HTR-8/SVneo (cell line): Measurements from ENCODE around the gene PPP4R3A.
"Not testable (repeated sequence)": the region's sequence is repeated elsewhere in the genome, so short reads cannot be mapped to it uniquely, and the experiment has no call there.

ENCODE experiments used
- DNase-seq: peaks from one replicate; pipeline ENCODE4 v3.0.0; 2011; ENCODE audit warnings: low spot score, mixed read lengths; ENCODE audit not compliant: insufficient read length
- FAIRE-seq: peaks from 2 replicates; lab custom pipeline; 2011; peaks lifted over from hg19 to GRCh38; lab: Jason Lieb, UNC

Gene PPP4R3A

DNA sequence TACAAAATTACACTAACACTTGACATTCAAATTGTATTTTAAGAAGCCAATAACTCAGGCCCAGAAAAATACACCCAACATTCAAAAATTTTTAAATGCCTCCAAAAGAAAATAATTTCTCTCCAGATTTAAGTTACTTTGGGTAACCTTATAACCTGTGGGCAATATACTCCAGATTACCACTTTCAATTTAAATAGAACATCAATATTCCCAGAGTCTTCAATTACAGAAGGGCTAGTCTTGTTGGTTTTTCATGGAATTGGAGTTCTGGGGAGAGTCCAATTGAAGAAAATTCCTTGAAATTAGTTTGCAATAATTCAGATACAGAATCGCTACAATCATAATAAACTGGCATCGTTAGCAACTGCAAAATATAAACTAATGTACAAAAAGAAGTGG lies 2.0 kb downstream of the PPP4R3A start:
- no peak for DNase-seq
- FAIRE-seq, result no peak

DNA sequence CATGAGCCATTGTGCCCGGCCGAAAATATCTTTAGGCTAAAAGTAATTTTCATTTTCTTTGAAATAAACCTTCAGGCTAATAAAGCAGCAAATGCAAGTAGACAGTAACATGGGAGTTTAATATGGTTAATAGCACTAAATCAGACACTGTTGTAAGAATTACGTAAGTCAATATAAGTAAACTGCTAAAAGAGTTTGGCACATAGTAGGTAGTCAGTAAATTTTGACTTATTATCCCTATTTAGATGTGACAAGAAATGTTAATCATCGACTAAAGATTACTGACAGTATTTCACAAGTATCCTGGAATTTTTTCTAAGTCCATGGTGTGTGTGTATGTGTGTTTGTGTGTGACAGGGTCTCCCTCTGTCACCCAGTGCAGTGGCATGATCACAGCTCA lies 3.9 kb downstream of the PPP4R3A start:
- no peak for FAIRE-seq

DNA sequence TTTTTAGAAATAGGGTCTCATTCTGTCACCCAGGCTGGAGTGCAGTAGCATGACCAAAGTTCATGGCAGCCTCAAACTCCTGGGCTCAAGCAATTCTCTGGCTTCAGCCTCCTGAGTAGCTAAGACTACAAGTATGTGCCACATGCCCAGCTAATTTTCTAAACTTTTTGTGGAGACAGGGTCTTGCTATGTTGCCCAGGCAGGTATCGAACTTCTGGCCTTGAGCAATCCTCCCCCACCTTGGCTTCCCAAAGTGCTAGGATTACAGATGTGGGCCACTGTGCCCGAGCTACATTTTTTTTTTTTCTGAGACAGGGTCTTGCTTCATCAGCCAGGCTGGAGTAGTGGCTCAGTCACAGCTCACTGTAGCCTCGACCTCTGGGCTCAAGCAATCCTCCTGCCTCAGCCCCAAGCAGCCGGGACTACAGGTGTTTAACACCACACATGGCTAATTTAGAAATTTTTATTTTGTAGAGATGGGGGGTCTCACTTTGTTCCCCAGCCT lies 7.1 kb downstream of the PPP4R3A start:
- FAIRE-seq, result no peak
- no peak for DNase-seq

More for the DNA sequence above, 3.9 kb downstream of the PPP4R3A start:
- no peak for DNase-seq

DNA sequence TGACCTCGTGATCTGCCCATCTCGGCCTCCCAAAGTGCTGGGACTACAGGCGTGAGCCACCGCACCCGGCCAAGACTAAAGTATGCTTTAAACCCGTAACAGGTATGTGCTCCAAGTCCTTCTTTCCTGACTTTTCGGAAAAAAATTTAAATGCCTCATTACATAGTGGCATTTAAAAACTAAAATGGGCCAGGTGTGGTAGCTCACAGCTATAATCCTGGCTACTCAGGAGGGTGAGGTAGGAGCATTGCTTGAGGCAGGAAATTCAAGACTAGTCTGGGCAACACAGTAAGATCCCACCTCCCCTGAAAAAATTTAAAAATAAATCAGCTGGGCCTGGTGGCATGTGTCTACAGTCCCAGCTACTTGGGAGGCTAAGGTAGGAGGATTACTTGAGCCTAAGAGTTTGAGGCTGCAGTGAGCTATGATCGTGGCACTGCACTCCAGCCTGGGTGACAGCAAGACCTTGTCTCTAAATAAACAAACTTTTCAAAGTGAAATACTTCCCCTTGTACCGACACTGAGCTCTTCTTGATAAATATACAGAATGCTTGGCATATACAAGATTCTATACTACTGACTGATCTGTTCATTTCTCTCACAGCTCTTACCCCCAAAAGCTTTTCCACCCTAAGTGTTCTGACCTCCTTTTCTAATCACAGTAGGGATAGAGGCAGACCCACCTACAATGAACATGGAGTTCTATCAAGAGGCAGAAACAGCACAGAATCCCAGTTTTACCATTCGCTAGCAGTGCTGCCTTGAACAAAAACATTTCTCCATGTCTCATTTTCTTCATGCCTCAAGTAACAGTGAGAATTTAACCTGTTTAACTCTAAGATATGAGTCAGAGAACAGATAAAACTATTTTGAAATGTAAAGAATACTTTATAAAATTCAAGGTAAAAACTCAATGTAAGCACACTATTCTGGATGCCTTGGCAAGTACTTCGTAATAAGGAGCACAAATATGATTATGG lies 7.9 kb downstream of the PPP4R3A start:
- FAIRE-seq, result no peak
- DNase-seq, result no peak

DNA sequence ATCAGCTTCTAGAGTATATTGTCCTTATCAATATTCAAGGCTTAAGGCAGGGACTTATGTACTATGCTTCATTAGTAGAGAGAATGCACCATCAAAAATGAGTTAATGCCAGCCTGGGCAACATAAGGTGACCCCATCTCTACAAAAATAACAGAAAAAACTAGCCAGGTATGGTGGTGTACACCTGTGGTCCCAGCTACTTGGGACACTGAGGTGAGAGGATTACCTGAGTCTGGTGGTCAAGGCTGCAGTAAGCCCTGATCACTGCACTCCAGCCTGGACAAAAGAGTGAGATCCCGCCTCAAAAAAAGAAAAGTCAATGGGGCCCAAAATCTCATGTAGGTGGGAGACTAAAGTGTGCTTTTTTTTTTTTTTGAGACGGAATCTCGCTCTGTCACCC lies 8.8 kb downstream of the PPP4R3A start:
- no peak for FAIRE-seq
- no peak for DNase-seq

DNA sequence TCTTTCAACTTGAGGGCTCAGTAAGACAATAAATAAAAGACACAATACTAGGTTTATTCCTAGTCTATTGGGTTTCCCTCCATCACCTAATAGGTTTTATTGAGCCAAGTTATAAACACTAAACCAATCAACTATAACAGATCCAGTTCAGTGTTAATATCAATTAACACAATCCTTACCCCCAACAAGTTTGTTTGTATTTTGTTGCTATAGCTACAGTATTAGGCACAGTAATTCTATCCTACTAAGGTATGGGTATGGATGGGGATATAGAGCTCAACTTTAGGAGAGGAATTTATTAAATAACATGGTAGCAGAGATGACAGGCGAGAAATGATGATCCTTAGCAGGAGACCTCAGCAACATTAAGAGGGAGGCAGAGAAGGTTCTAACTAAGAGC lies 13.3 kb downstream of the PPP4R3A start:
- FAIRE-seq, result no peak
- no peak for DNase-seq

DNA sequence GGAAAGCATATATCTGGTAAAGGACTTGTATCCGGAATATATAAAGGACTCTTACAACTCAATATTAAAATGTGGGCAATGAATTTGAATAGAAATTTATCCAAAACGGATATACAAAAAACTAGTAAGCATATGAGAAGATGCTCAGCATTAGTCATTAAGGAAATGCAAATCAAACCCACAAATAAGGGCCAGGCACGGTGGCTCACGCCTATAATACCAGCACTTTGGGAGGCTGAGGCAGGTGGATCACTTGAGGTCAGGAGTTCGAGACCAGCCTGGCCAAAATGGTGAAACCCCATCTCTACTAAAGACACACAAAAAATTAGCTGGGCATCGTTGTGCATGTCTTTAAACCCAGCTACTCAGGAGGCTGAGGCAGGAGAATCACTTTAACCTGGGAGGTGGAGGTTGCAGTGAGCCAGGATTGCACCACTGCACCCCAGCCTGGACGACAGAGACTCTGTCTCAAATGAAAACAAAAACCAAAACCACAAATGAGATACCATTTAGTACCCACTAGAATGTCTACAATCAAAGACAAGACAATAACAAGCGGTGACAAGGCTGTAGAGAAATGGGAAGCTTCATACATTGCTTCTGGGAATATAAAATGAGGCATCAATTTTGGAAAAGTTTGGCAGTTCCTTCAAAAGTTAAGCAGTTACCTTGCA lies 15.6 kb downstream of the PPP4R3A start:
- not testable (repeated sequence) for FAIRE-seq, DNase-seq

DNA sequence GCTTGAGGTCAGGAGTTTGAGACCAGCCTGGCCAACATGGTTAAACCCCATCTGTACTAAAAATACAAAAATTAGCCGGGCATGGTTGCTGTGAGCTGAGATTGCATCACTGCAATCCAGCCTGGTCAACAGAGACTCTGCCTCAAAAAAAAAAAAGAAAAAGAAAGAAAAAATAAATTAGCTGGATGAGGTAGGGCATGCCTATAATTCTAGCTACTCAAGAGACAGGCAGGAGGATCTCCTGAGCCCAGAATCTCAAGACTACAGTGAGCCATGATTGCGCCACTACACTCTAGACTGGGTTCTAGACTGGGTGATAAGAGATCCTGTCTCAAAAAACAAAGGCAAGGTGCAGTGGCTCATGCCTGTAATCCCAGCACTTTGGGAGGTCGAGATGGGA lies 16.9 kb downstream of the PPP4R3A start:
- FAIRE-seq (no peak), DNase-seq (no peak)

DNA sequence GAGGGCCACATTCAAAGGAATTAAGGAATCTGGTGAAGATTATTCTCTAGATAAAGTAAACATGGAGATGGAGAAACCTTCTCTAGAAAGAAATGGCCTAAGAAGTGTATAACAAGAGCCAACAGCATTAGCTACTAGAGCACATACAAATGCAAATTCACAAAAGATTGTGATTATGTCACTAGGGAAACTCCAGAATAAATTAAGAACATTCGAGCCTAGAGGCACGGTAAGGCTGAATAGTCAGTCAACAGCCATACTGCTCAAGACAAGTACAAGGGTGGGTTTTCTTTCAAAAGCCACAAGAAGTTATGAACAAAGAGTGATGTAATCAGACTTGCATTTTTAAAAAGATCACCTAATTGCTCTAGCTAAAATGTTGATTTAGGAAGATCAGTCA lies 25.4 kb downstream of the PPP4R3A start:
- DNase-seq (no peak), FAIRE-seq (no peak)

DNA sequence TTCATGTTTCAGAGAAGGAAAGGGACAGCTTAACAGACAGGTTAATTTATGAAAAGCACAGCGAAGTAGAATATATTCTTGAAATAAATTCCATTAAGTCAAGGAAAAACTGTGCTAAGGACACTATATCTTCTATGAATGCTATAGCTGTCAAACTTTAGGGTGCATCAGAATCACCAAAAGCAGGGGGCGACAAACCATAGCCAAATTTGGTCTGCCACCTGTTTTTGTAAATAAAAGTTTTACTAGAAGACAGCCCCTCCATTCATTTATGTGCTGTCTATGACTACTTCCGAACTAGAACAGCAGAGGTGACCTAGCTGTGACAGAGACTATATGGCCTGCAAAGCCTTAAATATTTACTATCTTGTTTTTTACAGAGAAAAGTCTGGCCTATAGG lies 25.9 kb downstream of the PPP4R3A start:
- FAIRE-seq (no peak), DNase-seq (no peak)

DNA sequence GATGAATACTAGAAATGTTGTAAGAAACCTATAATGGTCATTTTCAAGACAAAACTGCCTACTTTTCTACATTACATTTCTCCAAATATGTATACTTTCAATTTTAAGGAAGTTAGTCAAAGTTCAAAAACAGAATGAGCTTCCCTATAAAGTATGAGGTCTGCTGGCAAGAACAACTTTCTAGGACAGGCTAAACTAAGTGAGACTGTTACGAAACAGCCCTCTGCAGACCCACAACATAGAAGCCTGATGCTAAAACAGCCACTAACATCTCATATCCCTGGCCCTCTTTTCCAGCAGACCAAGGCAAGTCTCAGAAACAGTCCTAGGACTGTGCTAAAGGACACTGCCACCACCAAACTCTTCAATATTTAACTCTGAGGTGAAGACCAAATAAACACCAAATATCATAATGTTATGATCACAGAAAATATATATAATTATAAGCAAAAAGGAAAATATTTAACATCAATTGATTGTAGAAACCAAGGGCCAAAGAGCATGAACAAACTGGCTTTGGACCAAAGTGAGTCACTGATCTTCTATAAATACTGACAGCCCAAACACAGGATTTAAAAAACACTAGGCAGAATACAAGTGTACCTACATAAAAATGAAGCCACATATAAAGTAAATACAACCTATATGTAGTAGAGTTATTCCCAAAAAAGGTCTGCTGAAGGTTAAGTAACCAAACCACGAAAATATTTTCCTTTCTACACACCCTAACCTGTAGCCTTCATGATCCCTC lies 27.7 kb downstream of the PPP4R3A start:
- no peak for DNase-seq

DNA sequence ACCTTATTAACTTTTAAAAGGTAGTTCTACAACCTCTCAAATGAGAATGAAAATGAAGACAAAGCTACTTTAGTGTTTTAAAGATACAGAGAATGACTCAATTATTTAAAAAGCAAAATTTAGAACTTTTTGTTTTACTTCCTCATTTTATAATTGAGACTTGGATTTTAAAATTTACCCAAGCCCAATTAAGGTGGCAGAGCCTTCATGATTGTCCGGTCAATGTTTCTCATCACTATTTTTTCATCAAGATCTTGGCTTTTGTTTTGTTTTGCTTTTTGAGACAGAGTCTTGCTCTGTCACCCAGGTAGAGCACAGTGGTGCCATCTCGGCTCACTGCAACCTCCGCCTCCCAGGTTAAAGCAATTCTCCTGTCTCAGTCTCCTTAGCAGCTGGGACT lies 32.7 kb downstream of the PPP4R3A start:
- FAIRE-seq (no peak), DNase-seq (no peak)

More for the DNA sequence above, 27.7 kb downstream of the PPP4R3A start:
- no peak for FAIRE-seq

DNA sequence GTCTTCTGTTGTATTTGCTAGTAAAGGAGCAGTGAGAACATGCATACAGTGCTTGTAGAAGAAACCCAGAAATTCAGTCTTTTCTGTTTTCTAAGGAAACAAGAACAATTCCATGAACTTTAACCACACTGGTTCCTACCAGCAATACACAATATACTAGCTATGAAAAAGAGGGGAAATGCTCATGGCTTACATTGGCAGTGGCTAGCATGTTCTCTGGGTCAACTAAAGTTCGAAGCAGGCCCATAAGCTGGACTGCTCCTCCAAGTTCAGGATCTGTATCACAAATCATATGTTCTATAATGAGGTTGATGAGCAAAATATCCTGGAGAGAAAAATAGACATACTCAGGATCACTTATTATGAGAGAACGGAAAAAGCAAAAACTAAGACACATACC lies 37.1 kb downstream of the PPP4R3A start:
- DNase-seq (no peak), FAIRE-seq (no peak)

DNA sequence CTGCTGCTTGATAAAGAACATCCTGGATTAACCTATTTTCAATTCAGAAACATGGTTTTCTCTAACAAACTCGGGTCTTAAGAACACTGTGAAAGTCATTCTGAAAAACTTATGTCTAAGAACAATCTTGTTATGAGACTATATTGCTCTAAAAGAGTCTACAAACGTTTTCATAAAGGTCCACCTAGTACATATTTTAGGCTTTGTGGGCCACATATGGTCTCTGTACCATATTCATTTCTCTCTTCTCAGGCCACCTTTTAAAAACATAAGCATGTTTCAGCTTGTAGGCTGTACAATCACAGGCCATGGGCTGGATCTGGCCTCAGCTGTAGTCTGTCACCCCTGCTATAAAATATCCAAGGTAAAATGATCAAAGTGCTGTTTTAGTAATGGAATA lies 39.9 kb downstream of the PPP4R3A start:
- no peak for DNase-seq
- FAIRE-seq, result no peak

DNA sequence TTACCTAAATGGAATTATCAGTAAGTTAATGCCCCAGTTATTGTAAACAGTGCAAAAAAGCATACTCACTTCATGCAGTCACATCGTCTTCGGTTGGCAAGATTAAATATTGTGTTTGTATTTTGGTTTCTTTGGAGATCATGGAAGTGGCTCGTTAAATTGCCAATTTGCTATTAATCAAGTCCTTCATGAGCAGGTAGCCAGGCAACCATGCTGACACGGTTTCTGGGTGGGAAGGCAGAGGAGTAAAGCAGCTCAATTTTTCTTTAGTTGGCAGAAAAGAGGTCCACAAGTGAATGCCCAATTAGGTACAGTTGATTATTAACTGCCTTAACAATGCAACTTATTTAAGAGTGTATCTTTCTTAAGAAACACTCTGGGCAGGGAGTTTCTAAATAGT lies 43.9 kb downstream of the PPP4R3A start:
- DNase-seq (no peak), FAIRE-seq (no peak)

DNA sequence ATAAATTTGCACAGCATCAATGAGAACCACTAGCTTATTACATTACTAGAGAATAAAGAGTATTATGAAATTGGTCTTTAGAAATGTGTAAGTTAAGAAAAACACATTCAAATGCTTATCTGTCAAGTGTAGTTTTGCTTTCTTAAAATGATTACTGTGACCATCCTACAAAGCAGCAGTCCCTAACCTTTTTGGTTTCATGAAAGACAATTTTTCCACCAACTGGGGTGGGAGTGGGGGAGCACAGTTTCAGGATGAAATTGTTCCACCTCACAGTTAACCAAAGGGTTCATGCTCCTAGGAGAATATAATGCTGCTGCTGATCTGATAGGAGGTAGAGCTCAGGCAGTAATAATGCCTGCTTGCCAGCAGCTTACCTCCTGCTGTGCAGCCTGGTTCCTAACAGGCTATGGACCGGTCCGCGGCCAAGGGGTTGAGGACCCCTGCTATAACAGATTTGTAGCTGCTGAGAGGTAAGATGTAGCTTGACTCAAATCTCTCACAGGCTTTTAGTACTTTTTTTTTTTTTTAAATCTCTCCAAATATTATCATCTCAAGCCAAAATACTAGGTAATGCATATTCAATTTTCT lies 45.4 kb downstream of the PPP4R3A start:
- no peak for DNase-seq
- peak; percentile 13 for FAIRE-seq

DNA sequence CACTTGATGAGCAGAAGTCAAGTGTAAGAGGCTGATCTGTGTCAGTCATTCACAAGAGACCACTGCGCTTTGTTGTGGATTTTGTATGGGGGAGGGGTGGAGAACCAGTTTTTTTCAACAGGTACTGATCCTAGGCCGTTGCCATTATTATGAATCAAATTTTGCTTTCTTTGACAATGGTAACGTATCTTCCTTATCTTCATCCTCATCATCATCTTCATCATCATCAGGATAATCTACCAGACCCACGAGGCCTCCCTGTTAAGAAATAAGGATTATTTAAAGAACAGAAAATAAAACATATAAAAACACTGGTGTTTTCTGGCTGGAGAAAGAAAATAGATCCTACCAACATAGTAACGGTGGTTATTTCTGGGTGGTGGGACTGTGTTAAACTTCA lies 51.5 kb downstream of the PPP4R3A start:
- FAIRE-seq (no peak), DNase-seq (no peak)

DNA sequence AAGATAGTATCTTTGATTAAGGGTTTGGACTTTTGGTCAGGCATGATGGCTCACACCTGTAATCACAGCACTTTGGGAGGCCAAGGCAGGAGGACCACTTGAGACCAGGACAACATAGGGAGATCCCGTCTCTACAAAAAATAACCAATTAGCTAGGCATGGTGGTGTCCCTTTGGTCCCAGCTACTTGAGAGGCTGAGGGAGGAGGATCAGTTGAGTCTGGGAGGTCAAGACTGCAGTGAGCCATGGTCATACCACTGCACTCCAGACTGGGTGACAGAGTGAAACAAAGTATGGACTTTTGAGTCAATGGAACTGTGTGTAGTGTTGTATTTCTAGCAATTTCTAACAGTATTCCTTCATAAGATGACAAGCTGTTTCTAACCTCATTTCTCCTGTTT lies 53.8 kb downstream of the PPP4R3A start:
- FAIRE-seq, result no peak

DNA sequence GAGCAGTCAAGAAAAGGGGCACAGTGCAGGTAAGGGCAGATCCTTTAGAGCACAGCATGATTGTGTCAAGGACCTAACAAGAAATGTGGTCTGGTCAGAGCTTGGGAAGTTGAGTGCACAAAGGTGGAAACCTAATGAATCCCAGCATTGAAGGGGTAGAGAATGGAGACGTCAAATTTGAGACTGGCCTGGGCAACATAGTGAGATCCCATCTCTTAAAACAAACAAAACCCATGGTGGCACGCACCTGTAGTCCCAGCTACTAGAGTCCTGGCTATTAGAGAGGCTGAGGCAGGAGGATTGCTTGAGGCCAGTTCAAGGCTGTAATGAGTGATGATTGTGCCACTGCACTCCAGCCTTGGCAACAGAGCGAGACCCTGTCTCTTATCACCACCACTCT lies 55.5 kb downstream of the PPP4R3A start:
- DNase-seq (no peak), FAIRE-seq (no peak)

More for the DNA sequence above, 53.8 kb downstream of the PPP4R3A start:
- DNase-seq, result no peak

DNA sequence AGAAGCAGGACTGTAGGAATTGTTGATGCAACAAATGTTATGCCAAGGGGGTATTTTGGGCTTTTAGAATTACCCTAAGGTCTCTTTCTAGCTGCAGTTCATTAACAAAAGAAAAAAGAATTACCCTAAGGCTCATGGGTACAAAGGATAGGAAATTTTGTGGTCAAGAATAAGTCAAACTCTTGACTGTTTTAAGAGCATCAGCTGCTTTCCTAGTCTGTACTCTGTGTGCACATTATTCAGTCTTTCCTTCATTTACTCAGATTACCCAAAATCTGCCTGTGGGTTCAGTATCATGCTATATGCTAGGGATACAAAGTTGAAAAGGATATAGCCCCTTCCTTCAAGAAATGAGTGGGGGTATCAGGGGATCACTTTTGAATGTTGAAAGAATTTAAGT lies 56.0 kb downstream of the PPP4R3A start:
- no peak for FAIRE-seq
- DNase-seq, result no peak
